OCI-LY1 (cell line): ENCODE measurements around the gene NSD1.

Experiments
- H2AFZ ChIP-seq: fragments of 200-600 bp; sonication (generic), shearing (Covaris generic); 2 replicates; pipeline ENCODE4 v1.6.0; 2014; ENCODE audit warnings: antibody characterized with exemption, mild to moderate bottlenecking, low read length
- H3F3A ChIP-seq: fragments of 200-600 bp; sonication (generic), shearing (Covaris generic); 2 replicates; pipeline ENCODE4 v1.6.0; 2014; ENCODE audit warnings: mild to moderate bottlenecking, antibody characterized with exemption, low read length, moderate library complexity; ENCODE audit not compliant: insufficient read depth
- H3K27ac ChIP-seq: fragments of 200-600 bp; sonication (generic); 2 replicates; pipeline ENCODE4 v1.5.1; 2014; ENCODE audit warnings: low read length, mixed run types, mild to moderate bottlenecking, low read depth; ENCODE audit not compliant: poor library complexity, severe bottlenecking
- H3K27me3 ChIP-seq: fragments of 200-600 bp; sonication (generic); 2 replicates; pipeline ENCODE4 v1.6.0; 2014; ENCODE audit warnings: antibody characterized with exemption, mild to moderate bottlenecking, low read length, moderate library complexity; ENCODE audit not compliant: insufficient read depth
- H3K36me3 ChIP-seq: fragments of 200-600 bp; sonication (generic); 2 replicates; pipeline ENCODE4 v1.6.1; 2014; ENCODE audit warnings: mild to moderate bottlenecking, antibody characterized with exemption, low read length, moderate library complexity, mixed read lengths; ENCODE audit not compliant: insufficient read depth
- H3K4me1 ChIP-seq: fragments of 200-600 bp; sonication (generic); 2 replicates; pipeline ENCODE4 v1.5.1; 2014; ENCODE audit warnings: mild to moderate bottlenecking, low read length, moderate library complexity; ENCODE audit not compliant: insufficient read depth, severe bottlenecking
- H3K4me2 ChIP-seq: fragments of 200-600 bp; sonication (generic), shearing (Covaris generic); 2 replicates; pipeline ENCODE4 v1.6.1; 2014; ENCODE audit warnings: low read length
- H3K4me3 ChIP-seq: fragments of 200-600 bp; sonication (generic); 2 replicates; pipeline ENCODE4 v1.5.1; 2014; ENCODE audit warnings: low read length, low read depth, mild to moderate bottlenecking, mixed read lengths; ENCODE audit not compliant: poor library complexity, severe bottlenecking
- H3K79me2 ChIP-seq: fragments of 200-600 bp; shearing (Covaris generic); 2 replicates; pipeline ENCODE4 v1.6.1; 2016; ENCODE audit warnings: mixed run types, low read length, mixed read lengths; ENCODE audit not compliant: insufficient read depth
- H3K9ac ChIP-seq: fragments of 200-600 bp; sonication (generic), shearing (Covaris generic); 2 replicates; pipeline ENCODE4 v1.6.1; 2014; ENCODE audit warnings: mild to moderate bottlenecking, low read length, mixed read lengths
- H3K9me2 ChIP-seq: fragments of 200-600 bp; sonication (generic), shearing (Covaris generic); 2 replicates; pipeline ENCODE4 v1.6.1; 2014; ENCODE audit warnings: low read depth, mild to moderate bottlenecking, low read length, mixed read lengths
- H3K9me3 ChIP-seq: fragments of 200-600 bp; shearing (Covaris generic); 2 replicates; pipeline ENCODE4 v1.6.1; 2014; ENCODE audit warnings: low read length, mixed read lengths
- H4K20me1 ChIP-seq: fragments of 200-600 bp; sonication (generic), shearing (Covaris generic); 2 replicates; pipeline ENCODE4 v1.6.0; 2016; ENCODE audit warnings: mild to moderate bottlenecking, low read length; ENCODE audit not compliant: insufficient read depth
- EZH2 ChIP-seq: fragments of 200-600 bp; sonication (generic), shearing (Covaris generic); IDR thresholded peaks from 2 replicates; pipeline ENCODE4 v1.8.0; 2017; ENCODE audit warnings: borderline replicate concordance, mixed run types, mild to moderate bottlenecking, antibody characterized with exemption, low read length, moderate library complexity, mixed read lengths
- TF ChIP-seq, protein P1 (sequence below): fragments of 200-600 bp; sonication (generic), shearing (Covaris generic); IDR thresholded peaks from 2 replicates; pipeline ENCODE4 v1.5.1; 2017; ENCODE audit warnings: mild to moderate bottlenecking, antibody characterized with exemption, low read length, moderate library complexity, mixed read lengths

Gene NSD1

DNA sequence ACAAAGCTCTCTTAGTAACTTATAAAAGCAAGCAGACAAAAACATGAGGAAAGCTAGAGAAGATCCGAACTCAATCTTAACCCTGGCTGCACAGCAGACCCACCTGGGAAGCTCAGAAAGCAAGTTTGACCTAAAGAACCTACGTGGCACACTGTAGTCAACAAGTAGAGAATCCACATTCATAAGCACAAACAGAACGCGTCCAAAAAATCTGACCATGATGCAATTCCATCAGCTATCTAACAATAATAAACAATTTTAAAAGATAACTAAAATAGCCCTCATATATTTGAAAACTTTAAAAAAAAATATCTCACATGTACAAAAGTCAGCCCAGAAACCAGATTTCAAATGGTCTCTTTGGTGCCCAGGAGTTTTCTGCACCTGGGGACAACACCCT lies 213.2 kb downstream of the NSD1 start:
- H2AFZ ChIP-seq: no peak overlapping the region
- H4K20me1 ChIP-seq: no peaks in the 10 kb centered on the region
- no peaks in the 10 kb centered on the region for H3K9me2 ChIP-seq
- H3K36me3 ChIP-seq: peaks cover 55% of the 10 kb centered on the region
- H3K27ac ChIP-seq: no peak overlapping the region
- no peaks in the 10 kb centered on the region for H3K27me3 ChIP-seq
- no peak overlapping the region; the same call in 1 of the 2 replicates for H3K4me2 ChIP-seq
- H3K9me3 ChIP-seq: peaks cover 4% of the 10 kb centered on the region; the same call in 1 of the 2 replicates
- H3K9ac ChIP-seq: no peak overlapping the region
- no peak overlapping the region for H3K4me3 ChIP-seq
- TF ChIP-seq, protein P1, sequence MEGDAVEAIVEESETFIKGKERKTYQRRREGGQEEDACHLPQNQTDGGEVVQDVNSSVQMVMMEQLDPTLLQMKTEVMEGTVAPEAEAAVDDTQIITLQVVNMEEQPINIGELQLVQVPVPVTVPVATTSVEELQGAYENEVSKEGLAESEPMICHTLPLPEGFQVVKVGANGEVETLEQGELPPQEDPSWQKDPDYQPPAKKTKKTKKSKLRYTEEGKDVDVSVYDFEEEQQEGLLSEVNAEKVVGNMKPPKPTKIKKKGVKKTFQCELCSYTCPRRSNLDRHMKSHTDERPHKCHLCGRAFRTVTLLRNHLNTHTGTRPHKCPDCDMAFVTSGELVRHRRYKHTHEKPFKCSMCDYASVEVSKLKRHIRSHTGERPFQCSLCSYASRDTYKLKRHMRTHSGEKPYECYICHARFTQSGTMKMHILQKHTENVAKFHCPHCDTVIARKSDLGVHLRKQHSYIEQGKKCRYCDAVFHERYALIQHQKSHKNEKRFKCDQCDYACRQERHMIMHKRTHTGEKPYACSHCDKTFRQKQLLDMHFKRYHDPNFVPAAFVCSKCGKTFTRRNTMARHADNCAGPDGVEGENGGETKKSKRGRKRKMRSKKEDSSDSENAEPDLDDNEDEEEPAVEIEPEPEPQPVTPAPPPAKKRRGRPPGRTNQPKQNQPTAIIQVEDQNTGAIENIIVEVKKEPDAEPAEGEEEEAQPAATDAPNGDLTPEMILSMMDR: no peak
- TF ChIP-seq EZH2: no peak
- no peaks in the 10 kb centered on the region for H3F3A ChIP-seq
- peaks cover 38% of the 10 kb centered on the region for H3K4me1 ChIP-seq
- H3K79me2 ChIP-seq: peaks cover 64% of the 10 kb centered on the region

GRCh38 chr5:177347699-177348098 lies 214.1 kb downstream of the NSD1 start:
- Histone ChIP-seq H3K9ac (no peak overlapping the region), H2AFZ (no peak overlapping the region), H3K79me2 (peaks cover 64% of the 10 kb centered on the region), H3K4me2 (peak overlapping the region; percentile 5; the same call in 1 of the 2 replicates), H4K20me1 (no peaks in the 10 kb centered on the region), H3K27me3 (no peaks in the 10 kb centered on the region), H3K36me3 (peaks cover 48% of the 10 kb centered on the region), H3K9me3 (peaks cover 4% of the 10 kb centered on the region; the same call in 1 of the 2 replicates), H3F3A (no peaks in the 10 kb centered on the region), H3K4me1 (peaks cover 45% of the 10 kb centered on the region), H3K4me3 (no peak overlapping the region), H3K27ac (no peak overlapping the region), H3K9me2 (no peaks in the 10 kb centered on the region)
- TF ChIP-seq EZH2: no peak
- TF ChIP-seq, protein P1: no peak

DNA sequence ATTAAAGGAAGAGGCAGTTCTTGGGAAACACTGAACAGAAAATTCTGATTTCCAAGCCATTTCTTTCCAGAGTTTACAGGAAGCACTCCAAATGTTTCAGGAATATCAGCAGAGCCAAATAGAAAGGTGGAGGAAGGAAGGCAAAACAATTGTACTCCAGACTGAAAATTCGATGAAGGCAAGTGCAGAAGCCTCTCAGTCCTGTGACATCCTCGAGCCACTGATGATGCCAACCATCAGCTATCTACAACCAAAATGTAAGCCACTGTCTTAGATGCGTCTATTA lies 215.7 kb downstream of the NSD1 start:
- Histone ChIP-seq H3K27me3 (no peaks in the 10 kb centered on the region), H3K4me3 (peak overlapping the region; percentile 98), H3K9me3 (no peaks in the 10 kb centered on the region), H3K4me2 (peak overlapping the region; percentile 77), H3K36me3 (peaks cover 37% of the 10 kb centered on the region; the same call in 1 of the 2 replicates), H3K79me2 (peaks cover 58% of the 10 kb centered on the region), H2AFZ (no peak overlapping the region), H3K4me1 (peaks cover 45% of the 10 kb centered on the region), H3K9ac (peak overlapping the region; percentile 37; the same call in 1 of the 2 replicates), H3K27ac (no peak overlapping the region), H3F3A (no peaks in the 10 kb centered on the region), H4K20me1 (no peaks in the 10 kb centered on the region), H3K9me2 (no peaks in the 10 kb centered on the region)
- TF ChIP-seq, protein P1: no peak
- TF ChIP-seq EZH2: no peak
